ENCODE results near the gene TMPRSS15.

TMPRSS15 gene

GRCh38 chr21:18244671-18245463 lies 158.7 kb downstream of the TMPRSS15 start, which contains the start of gene CHODL:
Gene CHODL (plus strand): TSS chr21:18244833. CDS start chr21:18245224, 391 bp downstream.
- DNase-seq (ENCODE audit: low spot score) = no peak

DNA sequence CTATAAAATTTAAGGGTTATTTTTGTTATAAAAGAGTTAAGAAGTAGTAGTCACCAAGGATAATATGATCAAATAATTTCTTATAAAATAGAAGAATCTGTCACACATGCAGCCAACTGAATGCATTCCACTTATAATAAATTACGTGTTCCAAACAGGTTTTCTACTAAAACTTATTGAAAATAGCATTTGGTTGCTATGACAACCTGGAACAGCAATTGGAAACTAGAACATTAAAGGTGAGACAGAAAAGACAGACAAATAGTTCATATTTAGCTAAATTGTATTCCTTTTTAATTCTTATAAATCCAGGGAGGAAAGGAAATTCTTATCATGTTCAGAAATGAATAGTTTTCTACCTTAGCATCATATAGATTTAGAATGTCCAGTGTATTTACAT lies 168.0 kb downstream of the TMPRSS15 start:
- no peak for DNase-seq (ENCODE audit: low spot score)

GRCh38 chr21:18228060-18228739 lies 175.4 kb downstream of the TMPRSS15 start:
- no peak for DNase-seq (ENCODE audit: low spot score)

- DNase-seq (ENCODE audit: low spot score) = no peak
Observed at GRCh38 chr21:18222346-18222745, 181.2 kb downstream of the TMPRSS15 start.

DNA sequence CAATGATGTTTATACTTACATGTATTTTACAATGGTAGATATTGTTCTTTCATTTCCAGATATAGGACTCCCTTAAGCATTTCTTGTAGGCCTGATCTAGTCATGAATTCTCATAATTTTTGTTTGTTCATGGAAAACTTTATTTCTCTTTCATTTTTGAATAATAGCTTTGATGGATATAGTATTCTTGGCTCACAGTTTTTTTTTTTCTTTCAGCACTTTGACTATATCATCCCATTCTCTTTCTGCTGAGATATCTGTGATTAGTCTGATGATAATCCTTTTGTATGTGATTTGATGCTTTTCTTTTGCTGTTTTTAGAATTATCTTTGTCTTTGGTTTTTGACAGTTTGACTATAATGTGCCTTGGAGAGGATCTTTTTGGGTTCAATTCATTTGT lies 183.1 kb downstream of the TMPRSS15 start:
- DNase-seq (ENCODE audit: low spot score) = no peak
